Measurements from ENCODE around the gene DNAJC9.
A peak's percentile ranks its signal among the peaks of the same experiment; 100 is the strongest.
"Not testable (repeated sequence)": the region's sequence is repeated elsewhere in the genome, so short reads cannot be mapped to it uniquely, and the experiment has no call there.

The DNAJC9 gene, protein sequence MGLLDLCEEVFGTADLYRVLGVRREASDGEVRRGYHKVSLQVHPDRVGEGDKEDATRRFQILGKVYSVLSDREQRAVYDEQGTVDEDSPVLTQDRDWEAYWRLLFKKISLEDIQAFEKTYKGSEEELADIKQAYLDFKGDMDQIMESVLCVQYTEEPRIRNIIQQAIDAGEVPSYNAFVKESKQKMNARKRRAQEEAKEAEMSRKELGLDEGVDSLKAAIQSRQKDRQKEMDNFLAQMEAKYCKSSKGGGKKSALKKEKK

GRCh38 chr10:73246646-73247508 lies at the start of gene DNAJC9:
Gene DNAJC9, minus strand, starts transcription at chr10:73247255. Its CDS starts 66 bp downstream, at chr10:73247189.
- DNase-seq (ENCODE audit: low read depth) = peak; percentile 78

DNA sequence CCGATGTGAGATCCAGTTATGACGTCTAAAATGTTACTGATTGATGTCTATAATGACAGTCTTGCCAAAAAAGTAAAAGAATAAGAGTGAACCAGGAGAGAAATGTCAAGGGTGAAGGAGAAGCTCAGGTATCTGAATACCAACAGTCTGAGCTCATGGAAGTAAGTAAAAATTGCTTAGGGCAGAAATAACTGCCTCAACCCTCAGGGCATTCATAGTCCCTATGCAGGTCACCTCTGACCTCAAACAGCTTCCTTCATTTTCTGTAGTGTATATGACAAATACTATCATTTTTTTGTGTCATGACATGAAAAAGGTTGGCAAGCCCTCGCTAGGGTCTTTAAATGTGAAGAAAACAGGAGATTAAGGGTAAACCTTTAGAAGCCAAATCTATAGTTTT lies 46.4 kb upstream of the DNAJC9 start:
- DNase-seq (ENCODE audit: low read depth) = no peak
- no peak overlapping the region for H3K4me3 ChIP-seq (ENCODE audit: low read depth, low read length)

More at GRCh38 chr10:73246646-73247508, at the start of gene DNAJC9:
- peak within 1 kb of the TSS; percentile 87 for H3K4me3 ChIP-seq (ENCODE audit: low read depth, low read length)

- no peak overlapping the region for H3K4me3 ChIP-seq (ENCODE audit: low read depth, low read length)
- DNase-seq (ENCODE audit: low read depth) = no peak
These were observed 42.9 kb upstream of the DNAJC9 start for GRCh38 chr10:73289958-73290357.

GRCh38 chr10:73287441-73287840 lies 40.4 kb upstream of the DNAJC9 start:
- DNase-seq (ENCODE audit: low read depth) = no peak
- H3K4me3 ChIP-seq (ENCODE audit: low read depth, low read length) = no peak overlapping the region

GRCh38 chr10:73281097-73281496 lies 34.0 kb upstream of the DNAJC9 start:
- no peak for DNase-seq (ENCODE audit: low read depth)
- H3K4me3 ChIP-seq (ENCODE audit: low read depth, low read length) = no peak overlapping the region

- H3K4me3 ChIP-seq (ENCODE audit: low read depth, low read length) = no peak overlapping the region
- DNase-seq (ENCODE audit: low read depth) = no peak
These were observed 17.4 kb upstream of the DNAJC9 start for GRCh38 chr10:73264423-73264822.

DNA sequence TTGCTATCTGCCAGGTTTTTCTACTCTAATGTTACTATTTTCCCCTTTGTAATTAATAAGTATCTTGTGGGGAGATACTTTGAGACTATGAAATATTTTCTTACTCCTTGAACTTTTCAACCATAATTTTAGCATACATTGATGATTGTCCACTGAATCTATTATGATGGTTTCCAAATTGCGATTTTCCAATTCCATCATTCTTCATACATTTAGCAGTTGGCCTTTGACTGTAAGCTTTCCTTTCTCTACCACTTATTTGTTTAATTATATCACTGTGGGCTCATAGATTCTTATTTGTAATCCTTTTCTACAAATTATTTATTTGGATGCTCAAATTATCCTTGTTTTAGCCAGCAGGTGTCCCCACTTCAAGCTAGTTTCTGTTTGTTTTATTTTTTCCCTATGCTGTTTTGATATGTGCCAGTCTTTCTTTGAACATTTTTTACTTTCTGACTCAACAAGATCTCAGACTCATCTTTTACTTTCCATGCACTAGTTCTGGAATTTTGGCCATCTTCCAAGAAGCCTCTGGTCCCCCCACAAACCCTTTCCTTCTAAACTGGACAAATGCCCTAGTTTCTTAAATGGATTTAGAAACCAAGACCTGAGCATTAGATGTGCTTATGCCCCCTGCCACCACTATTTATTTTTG lies 16.8 kb upstream of the DNAJC9 start:
- DNase-seq (ENCODE audit: low read depth) = no peak
- no peak overlapping the region for H3K4me3 ChIP-seq (ENCODE audit: low read depth, low read length)

GRCh38 chr10:73262880-73263555 lies 16.0 kb upstream of the DNAJC9 start:
- no peak for DNase-seq (ENCODE audit: low read depth)
- H3K4me3 ChIP-seq (ENCODE audit: low read depth, low read length) = no peak overlapping the region

DNA sequence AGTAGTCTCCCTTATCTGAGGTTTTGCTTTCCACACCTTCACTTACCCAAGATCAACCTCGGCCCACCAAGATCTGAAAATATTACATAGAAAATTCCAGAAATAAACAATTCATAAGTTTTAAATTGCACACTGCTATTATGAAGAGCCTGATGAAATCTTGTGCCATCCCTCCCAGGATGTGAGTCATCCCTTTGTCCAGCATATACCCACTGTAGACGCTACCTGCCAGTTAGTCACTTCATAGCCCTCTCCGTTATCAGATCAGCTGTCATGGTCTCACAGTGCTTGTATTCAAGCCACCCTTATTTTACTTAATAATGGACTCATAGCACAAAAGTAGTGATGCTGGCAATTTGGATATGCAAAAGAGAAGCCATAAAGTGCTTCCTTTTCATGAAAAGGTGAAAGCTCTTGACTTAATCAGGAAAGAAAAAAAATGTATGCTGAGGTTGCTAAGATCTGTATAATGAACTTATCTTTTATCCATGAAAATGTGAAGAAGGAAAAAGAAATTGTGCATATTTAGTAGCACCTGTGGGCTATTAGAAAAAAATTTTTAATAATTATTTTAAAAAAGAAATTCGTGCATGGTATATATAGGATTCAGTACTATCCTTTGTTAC lies 15.2 kb upstream of the DNAJC9 start:
- H3K4me3 ChIP-seq (ENCODE audit: low read depth, low read length) = no peak overlapping the region
- peak; percentile 66 for DNase-seq (ENCODE audit: low read depth)

GRCh38 chr10:73261362-73261995 lies 14.4 kb upstream of the DNAJC9 start:
- DNase-seq (ENCODE audit: low read depth) = no peak
- no peak overlapping the region for H3K4me3 ChIP-seq (ENCODE audit: low read depth, low read length)

- not testable (repeated sequence) for DNase-seq (ENCODE audit: low read depth); H3K4me3 ChIP-seq (ENCODE audit: low read depth, low read length)
These were observed 11.6 kb upstream of the DNAJC9 start for GRCh38 chr10:73258612-73259011.

GRCh38 chr10:73253225-73253555 lies 6.1 kb upstream of the DNAJC9 start:
- DNase-seq (ENCODE audit: low read depth) = no peak
- H3K4me3 ChIP-seq (ENCODE audit: low read depth, low read length) = peak overlapping the region; percentile 64

DNA sequence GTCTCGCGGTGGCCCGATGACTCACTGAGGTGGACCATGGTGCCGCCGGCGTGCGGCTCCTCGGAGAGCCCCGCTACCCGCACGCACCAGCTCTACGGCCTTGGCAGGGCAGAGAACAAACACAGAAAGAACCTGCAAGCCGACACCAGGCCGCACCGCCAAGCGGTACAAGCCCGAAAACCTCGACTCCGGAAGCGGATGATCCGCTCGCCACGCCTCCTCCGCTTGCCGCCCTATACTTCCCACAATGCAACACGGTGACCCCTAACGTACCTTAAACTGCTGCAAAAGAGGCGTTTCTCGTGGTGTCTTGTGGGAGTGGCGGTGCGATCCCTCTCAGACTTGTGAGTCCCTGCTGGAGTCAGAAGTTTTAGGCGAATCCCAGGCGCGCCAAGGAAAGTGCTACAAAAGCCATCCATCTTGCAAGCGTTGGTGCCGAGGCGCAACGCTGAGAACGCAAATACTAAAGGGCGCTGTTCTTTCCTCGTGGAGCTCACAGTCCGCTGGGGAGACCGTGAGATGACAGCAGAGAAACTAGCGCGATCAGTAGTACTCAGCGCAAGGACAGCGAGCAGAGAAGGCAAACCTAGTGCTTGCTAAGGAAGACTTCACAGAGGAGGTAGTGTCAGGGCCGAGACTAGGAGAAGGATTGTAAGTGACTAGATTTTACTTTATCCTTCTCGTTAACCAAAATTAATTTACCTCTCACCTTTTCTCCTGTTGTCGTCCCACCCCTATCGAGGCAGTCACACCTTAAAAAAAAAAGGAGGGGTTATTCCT lies 5.6 kb upstream of the DNAJC9 start, which contains the start of gene MRPS16:
TSS of gene MRPS16 (minus strand) at position 200 of the 780 bp plus-strand sequence. CDS start at position 38, 162 bp downstream.
- peak; percentile 93 for DNase-seq (ENCODE audit: low read depth)
- H3K4me3 ChIP-seq (ENCODE audit: low read depth, low read length) = peak within 1 kb of the TSS; percentile 64

GRCh38 chr10:73251683-73252444 lies 4.8 kb upstream of the DNAJC9 start:
- no peak for DNase-seq (ENCODE audit: low read depth)
- H3K4me3 ChIP-seq (ENCODE audit: low read depth, low read length) = peak overlapping the region; percentile 64

DNA sequence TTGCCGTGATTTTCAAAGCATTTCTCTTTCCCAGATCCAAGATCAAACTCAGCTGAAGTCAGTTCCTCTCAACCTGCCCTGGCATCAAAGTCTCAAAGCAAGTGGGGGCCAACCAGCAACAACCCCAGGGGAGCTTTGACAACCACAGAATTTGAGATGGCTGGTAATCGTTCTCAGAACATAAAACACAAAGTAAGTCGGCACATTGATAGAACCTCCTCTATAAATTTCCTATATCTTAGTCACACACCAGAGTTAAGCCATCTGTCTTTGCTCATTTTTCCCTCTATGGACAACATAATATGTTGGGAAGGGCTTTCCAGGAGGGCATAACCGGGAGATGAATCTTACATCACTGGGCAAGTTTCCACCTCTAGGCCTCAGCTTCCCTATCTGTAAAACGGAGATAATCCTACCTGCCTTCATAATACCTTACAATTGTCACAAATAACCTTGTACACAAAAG lies 1.2 kb upstream of the DNAJC9 start:
- no peak for DNase-seq (ENCODE audit: low read depth)
- no peak overlapping the region for H3K4me3 ChIP-seq (ENCODE audit: low read depth, low read length)

DNA sequence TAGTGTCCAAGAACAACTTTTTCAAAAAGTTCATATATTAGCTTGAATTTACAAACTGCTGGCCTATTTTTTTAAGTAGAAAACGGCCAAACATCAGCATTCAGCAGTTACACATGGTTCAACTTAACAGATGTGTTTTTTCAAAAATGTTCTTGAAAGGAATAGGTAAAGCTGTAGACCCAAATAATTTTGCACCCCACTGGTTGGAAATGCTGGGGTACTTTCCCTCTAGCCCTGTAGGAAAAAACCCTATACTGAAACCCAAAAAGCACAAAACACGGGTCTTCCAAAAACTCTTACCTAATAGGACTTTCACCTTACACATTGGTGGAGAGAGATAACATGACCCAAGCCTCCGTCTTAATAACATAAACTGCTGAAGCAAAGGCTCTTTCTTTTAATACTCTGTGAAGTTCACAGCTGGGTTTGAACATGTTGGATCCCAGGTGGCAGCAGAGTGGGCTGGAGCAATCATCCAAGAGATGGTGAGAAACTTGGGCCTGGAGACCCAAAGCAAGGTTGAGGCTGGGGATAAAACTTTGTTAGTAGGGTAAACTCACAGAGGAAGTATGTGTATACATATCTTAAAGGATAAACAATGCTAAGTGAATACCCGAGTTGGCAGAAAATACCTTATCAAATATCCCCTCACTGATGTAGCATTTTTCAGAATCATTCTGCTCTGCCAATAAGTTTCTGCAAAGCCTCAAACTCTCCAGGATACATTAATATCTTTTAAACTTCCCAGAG lies 629 bp upstream of the DNAJC9 start:
- H3K4me3 ChIP-seq (ENCODE audit: low read depth, low read length) = peak overlapping the region; percentile 87
- no peak for DNase-seq (ENCODE audit: low read depth)

GRCh38 chr10:73246322-73246645 lies 771 bp downstream of the DNAJC9 start:
- H3K4me3 ChIP-seq (ENCODE audit: low read depth, low read length) = peak overlapping the region; percentile 87
- no peak for DNase-seq (ENCODE audit: low read depth)

Data from skeletal muscle cell (primary cell).